ENCODE data around the gene TNFRSF19. TPM values are rescaled to one million over a fixed set of nuclear protein-coding genes. Genes with fewer than 3 reads are reported as not detected.

TNFRSF19 gene
- total and polyA plus RNA-seq, 3 experiments from 2014 or later, result not detected

- no peak for DNase-seq
- Mint-ChIP-seq H3K9me3 (no peaks in the 10 kb centered on the region), H3K4me1 (no peaks in the 10 kb centered on the region), H3K36me3 (no peaks in the 10 kb centered on the region), H3K27me3 (peaks cover 3 to 6% of the 10 kb centered on the region in 2 donors), H3K27ac (no peak overlapping the region), H3K4me3 (no peak overlapping the region)
- CTCF ChIA-PET, result no interaction called here
- Histone ChIP-seq H3K27ac (ENCODE audit: low read depth, low read length) (no peak overlapping the region), H3K9me3 (ENCODE audit: low read length) (no peaks in the 10 kb centered on the region), H3K36me3 (ENCODE audit: insufficient read depth, low read length) (no peaks in the 10 kb centered on the region), H3K4me3 (ENCODE audit: low read length) (no peak overlapping the region), H3K27me3 (ENCODE audit: insufficient read depth, low read length, poor library complexity, severe bottlenecking) (no peaks in the 10 kb centered on the region), H3K4me1 (ENCODE audit: insufficient read depth, low read length) (no peaks in the 10 kb centered on the region)
- POLR2A ChIA-PET, result no interaction called here
Measured at GRCh38 chr13:23620613-23621315, 50.6 kb downstream of the TNFRSF19 start.

- no peak for DNase-seq
- Mint-ChIP-seq H3K4me1 (no peaks in the 10 kb centered on the region), H3K27ac (no peak overlapping the region), H3K36me3 (no peaks in the 10 kb centered on the region), H3K9me3 (no peaks in the 10 kb centered on the region), H3K27me3 (peaks cover 6% of the 10 kb centered on the region in 2 donors), H3K4me3 (no peak overlapping the region)
- no peak overlapping the region for H3K27ac ChIP-seq (ENCODE audit: low read depth, low read length)
- H3K27me3 ChIP-seq (ENCODE audit: insufficient read depth, low read length, poor library complexity, severe bottlenecking), result no peaks in the 10 kb centered on the region
- no peaks in the 10 kb centered on the region for H3K4me1 ChIP-seq (ENCODE audit: insufficient read depth, low read length)
- no peaks in the 10 kb centered on the region for H3K36me3 ChIP-seq (ENCODE audit: insufficient read depth, low read length)
- POLR2A ChIA-PET, result no interaction called here
- no peaks in the 10 kb centered on the region for H3K9me3 ChIP-seq (ENCODE audit: low read length)
- CTCF ChIA-PET, result no interaction called here
- H3K4me3 ChIP-seq (ENCODE audit: low read length), result no peak overlapping the region
Measured at GRCh38 chr13:23621316-23621645, 51.1 kb downstream of the TNFRSF19 start.

- H3K4me3 Mint-ChIP-seq, result no peak overlapping the region
- H3K4me1 Mint-ChIP-seq, result no peaks in the 10 kb centered on the region
- H3K36me3 ChIP-seq (ENCODE audit: insufficient read depth, low read length), result no peaks in the 10 kb centered on the region
- H3K9me3 Mint-ChIP-seq, result no peaks in the 10 kb centered on the region
- no peak overlapping the region for H3K4me3 ChIP-seq (ENCODE audit: low read length)
- no peaks in the 10 kb centered on the region for H3K27me3 ChIP-seq (ENCODE audit: insufficient read depth, low read length, poor library complexity, severe bottlenecking)
- DNase-seq, result no peak
- no peak overlapping the region for H3K27ac ChIP-seq (ENCODE audit: low read depth, low read length)
- no peaks in the 10 kb centered on the region for H3K4me1 ChIP-seq (ENCODE audit: insufficient read depth, low read length)
- H3K9me3 ChIP-seq (ENCODE audit: low read length), result no peaks in the 10 kb centered on the region
- ChIA-PET POLR2A (no interaction called here), CTCF (no interaction called here)
- peaks cover 9 to 20% of the 10 kb centered on the region in 2 donors for H3K27me3 Mint-ChIP-seq
- H3K36me3 Mint-ChIP-seq, result peaks cover 0 to 1% (median 0%) of the 10 kb centered on the region in 3 donors
- no peak overlapping the region for H3K27ac Mint-ChIP-seq
Measured at GRCh38 chr13:23622985-23623384, 52.8 kb downstream of the TNFRSF19 start.

- H3K9me3 Mint-ChIP-seq, result no peaks in the 10 kb centered on the region
- H3K27me3 Mint-ChIP-seq, result peaks cover 9 to 23% of the 10 kb centered on the region in 2 donors
- H3K4me1 Mint-ChIP-seq, result no peaks in the 10 kb centered on the region
- Histone ChIP-seq H3K4me1 (ENCODE audit: insufficient read depth, low read length) (no peaks in the 10 kb centered on the region), H3K4me3 (ENCODE audit: low read length) (no peak overlapping the region), H3K36me3 (ENCODE audit: insufficient read depth, low read length) (no peaks in the 10 kb centered on the region), H3K27me3 (ENCODE audit: insufficient read depth, low read length, poor library complexity, severe bottlenecking) (no peaks in the 10 kb centered on the region), H3K9me3 (ENCODE audit: low read length) (no peaks in the 10 kb centered on the region), H3K27ac (ENCODE audit: low read depth, low read length) (no peak overlapping the region)
- POLR2A ChIA-PET, result no interaction called here
- peaks cover 0 to 1% (median 0%) of the 10 kb centered on the region in 3 donors for H3K36me3 Mint-ChIP-seq
- DNase-seq, result no peak
- H3K27ac Mint-ChIP-seq, result no peak overlapping the region
- CTCF ChIA-PET, result no interaction called here
- no peak overlapping the region for H3K4me3 Mint-ChIP-seq
Measured at GRCh38 chr13:23623394-23623793, 53.2 kb downstream of the TNFRSF19 start.

- no peaks in the 10 kb centered on the region for H3K4me1 ChIP-seq (ENCODE audit: insufficient read depth, low read length)
- peaks cover 9 to 40% of the 10 kb centered on the region in 2 donors for H3K27me3 Mint-ChIP-seq
- no peaks in the 10 kb centered on the region for H3K36me3 ChIP-seq (ENCODE audit: insufficient read depth, low read length)
- no peak overlapping the region for H3K4me3 Mint-ChIP-seq
- H3K4me3 ChIP-seq (ENCODE audit: low read length), result no peak overlapping the region
- POLR2A ChIA-PET, result no interaction called here
- DNase-seq, result no peak
- no peak overlapping the region for H3K27ac ChIP-seq (ENCODE audit: low read depth, low read length)
- no peaks in the 10 kb centered on the region for H3K9me3 ChIP-seq (ENCODE audit: low read length)
- H3K27me3 ChIP-seq (ENCODE audit: insufficient read depth, low read length, poor library complexity, severe bottlenecking), result no peaks in the 10 kb centered on the region
- no peak overlapping the region for H3K27ac Mint-ChIP-seq
- peaks cover 0 to 1% (median 0%) of the 10 kb centered on the region in 3 donors for H3K36me3 Mint-ChIP-seq
- H3K4me1 Mint-ChIP-seq, result no peaks in the 10 kb centered on the region
- CTCF ChIA-PET, result no interaction called here
- H3K9me3 Mint-ChIP-seq, result no peaks in the 10 kb centered on the region
Measured at GRCh38 chr13:23626700-23627099, 56.5 kb downstream of the TNFRSF19 start.

- H3K4me1 ChIP-seq (ENCODE audit: insufficient read depth, low read length), result no peaks in the 10 kb centered on the region
- CTCF ChIA-PET, result no interaction called here
Measured at GRCh38 chr13:23627410-23627809, 57.2 kb downstream of the TNFRSF19 start.

GRCh38 chr13:23628250-23628649, 58.0 kb downstream of the TNFRSF19 start:
- DNase-seq, result no peak
- no peaks in the 10 kb centered on the region for H3K27me3 ChIP-seq (ENCODE audit: insufficient read depth, low read length, poor library complexity, severe bottlenecking)
- no peak overlapping the region for H3K4me3 ChIP-seq (ENCODE audit: low read length)
- ChIA-PET CTCF (interaction anchor here (0.7 kb wide), 1 partner anchor 117 kb away, joined by 3 read pairs; no protein-coding TSS in a partner anchor), POLR2A (no interaction called here)
- H3K27ac Mint-ChIP-seq, result no peak overlapping the region
- H3K4me1 ChIP-seq (ENCODE audit: insufficient read depth, low read length), result no peaks in the 10 kb centered on the region
- H3K27ac ChIP-seq (ENCODE audit: low read depth, low read length), result no peak overlapping the region
- no peaks in the 10 kb centered on the region for H3K9me3 Mint-ChIP-seq
- H3K4me3 Mint-ChIP-seq, result no peak overlapping the region
- H3K36me3 ChIP-seq (ENCODE audit: insufficient read depth, low read length), result no peaks in the 10 kb centered on the region
- peaks cover 9 to 41% of the 10 kb centered on the region in 2 donors for H3K27me3 Mint-ChIP-seq
- H3K36me3 Mint-ChIP-seq, result peaks cover 0 to 1% (median 0%) of the 10 kb centered on the region in 3 donors
- no peaks in the 10 kb centered on the region for H3K4me1 Mint-ChIP-seq
- H3K9me3 ChIP-seq (ENCODE audit: low read length), result no peaks in the 10 kb centered on the region

More at GRCh38 chr13:23627410-23627809, 57.2 kb downstream of the TNFRSF19 start:
- Histone ChIP-seq H3K4me3 (ENCODE audit: low read length) (no peak overlapping the region), H3K27ac (ENCODE audit: low read depth, low read length) (no peak overlapping the region), H3K27me3 (ENCODE audit: insufficient read depth, low read length, poor library complexity, severe bottlenecking) (no peaks in the 10 kb centered on the region), H3K36me3 (ENCODE audit: insufficient read depth, low read length) (no peaks in the 10 kb centered on the region), H3K9me3 (ENCODE audit: low read length) (no peaks in the 10 kb centered on the region)
- Mint-ChIP-seq H3K4me3 (no peak overlapping the region), H3K9me3 (no peaks in the 10 kb centered on the region), H3K27me3 (peaks cover 9 to 41% of the 10 kb centered on the region in 2 donors), H3K4me1 (no peaks in the 10 kb centered on the region), H3K27ac (no peak overlapping the region), H3K36me3 (peaks cover 0 to 1% (median 0%) of the 10 kb centered on the region in 3 donors)
- no peak for DNase-seq
- POLR2A ChIA-PET, result no interaction called here

- no peak overlapping the region for H3K27ac ChIP-seq (ENCODE audit: low read depth, low read length)
- no peaks in the 10 kb centered on the region for H3K27me3 ChIP-seq (ENCODE audit: insufficient read depth, low read length, poor library complexity, severe bottlenecking)
- H3K36me3 Mint-ChIP-seq, result peaks cover 0 to 1% (median 0%) of the 10 kb centered on the region in 3 donors
- H3K4me1 Mint-ChIP-seq, result no peaks in the 10 kb centered on the region
- DNase-seq, result no peak
- no peaks in the 10 kb centered on the region for H3K36me3 ChIP-seq (ENCODE audit: insufficient read depth, low read length)
- CTCF ChIA-PET, result interaction anchor here (0.7 kb wide), 1 partner anchor 116 kb away, joined by 3 read pairs; no protein-coding TSS in a partner anchor
- peaks cover 9 to 39% of the 10 kb centered on the region in 2 donors for H3K27me3 Mint-ChIP-seq
- no peak overlapping the region for H3K27ac Mint-ChIP-seq
- POLR2A ChIA-PET, result no interaction called here
- no peaks in the 10 kb centered on the region for H3K4me1 ChIP-seq (ENCODE audit: insufficient read depth, low read length)
- H3K4me3 Mint-ChIP-seq, result no peak overlapping the region
- no peaks in the 10 kb centered on the region for H3K9me3 Mint-ChIP-seq
- no peak overlapping the region for H3K4me3 ChIP-seq (ENCODE audit: low read length)
- H3K9me3 ChIP-seq (ENCODE audit: low read length), result no peaks in the 10 kb centered on the region
Measured at GRCh38 chr13:23628765-23629565, 58.8 kb downstream of the TNFRSF19 start.

Data from CD8-positive, alpha-beta memory T cell (primary cell).